Activated T-helper 1 cell treated with anti-CD3 and anti-CD28 coated beads, Interleukin-2, amount 50 U/mL, for 16 hours (primary cell): Measurements from ENCODE around the gene MEF2B.
"Not testable (repeated sequence)": the region's sequence is repeated elsewhere in the genome, so short reads cannot be mapped to it uniquely, and the experiment has no call there.

Experiments
- DNase-seq, 2 donors: peaks; one replicate each; pipeline ENCODE4 v3.0.0-alpha.2; 2020; ENCODE audit warnings: low read depth in 1 of 2, low spot score in 1 of 2

The MEF2B gene

GRCh38 chr19:19157808-19158207, 12.3 kb downstream of the MEF2B start:
- DNase-seq, result no peak

GRCh38 chr19:19155495-19156219, 14.4 kb downstream of the MEF2B start:
- no peak for DNase-seq

GRCh38 chr19:19154768-19155494, 15.1 kb downstream of the MEF2B start:
- no peak for DNase-seq

- DNase-seq, result no peak
These were observed 17.2 kb downstream of the MEF2B start for GRCh38 chr19:19152668-19153384.

GRCh38 chr19:19151418-19151817, 18.6 kb downstream of the MEF2B start:
- DNase-seq, result no peak

- DNase-seq, result no peak
These were observed 20.6 kb downstream of the MEF2B start for GRCh38 chr19:19149435-19149834.

- not testable (repeated sequence) for DNase-seq
These were observed 21.6 kb downstream of the MEF2B start for GRCh38 chr19:19148504-19148903.

GRCh38 chr19:19147344-19147743, 22.7 kb downstream of the MEF2B start:
- DNase-seq, result no peak

- DNase-seq, result no peak
These were observed 23.2 kb downstream of the MEF2B start for GRCh38 chr19:19146865-19147264.

- peak; percentile 78 to 86 for DNase-seq
These were observed 24.1 kb downstream of the MEF2B start for GRCh38 chr19:19145684-19146608.

GRCh38 chr19:19145281-19145680, 24.8 kb downstream of the MEF2B start:
- no peak for DNase-seq

- no peak for DNase-seq
These were observed 27.7 kb downstream of the MEF2B start for GRCh38 chr19:19142347-19142746.

- no peak for DNase-seq
These were observed 29.6 kb downstream of the MEF2B start for GRCh38 chr19:19140476-19140875.

- no peak for DNase-seq
These were observed 30.2 kb downstream of the MEF2B start for GRCh38 chr19:19139876-19140229.

GRCh38 chr19:19138109-19138981, 31.7 kb downstream of the MEF2B start, which contains the start of gene TMEM161A:
TSS of gene TMEM161A (minus strand) at chr19:19138478. CDS start at chr19:19138428, 50 bp downstream.
- peak; percentile 86 to 91 for DNase-seq

GRCh38 chr19:19137556-19138108, 32.4 kb downstream of the MEF2B start:
- no peak for DNase-seq

- DNase-seq, result not testable (repeated sequence)
These were observed 34.4 kb downstream of the MEF2B start for GRCh38 chr19:19135713-19136112.

- DNase-seq, result no peak
These were observed 35.3 kb downstream of the MEF2B start for GRCh38 chr19:19134687-19135158.

- no peak for DNase-seq
These were observed 36.1 kb downstream of the MEF2B start for GRCh38 chr19:19133985-19134384.
